HG02623 (cell line): ENCODE data around the gene RAB11B.
A peak's percentile ranks its signal among the peaks of the same experiment; 100 is the strongest.
"Not testable (repeated sequence)": the region's sequence is repeated elsewhere in the genome, so short reads cannot be mapped to it uniquely, and the experiment has no call there.

ENCODE experiments used
- ATAC-seq: cut with Tn5 transposase; IDR thresholded peaks from one replicate; pipeline ENCODE4 v1.9.1; 2021; ENCODE audit warnings: moderate library complexity; ENCODE audit not compliant: unreplicated experiment

The RAB11B gene

GRCh38 chr19:8370176-8371010 lies 19.8 kb upstream of the RAB11B start:
- no peak for ATAC-seq

GRCh38 chr19:8371011-8371804 lies 19.0 kb upstream of the RAB11B start:
- ATAC-seq: no peak

GRCh38 chr19:8373867-8374813 lies 16.0 kb upstream of the RAB11B start:
- no peak for ATAC-seq

- ATAC-seq: not testable (repeated sequence)
These were observed 14.4 kb upstream of the RAB11B start for GRCh38 chr19:8375766-8376165.

GRCh38 chr19:8376373-8376974 lies 13.7 kb upstream of the RAB11B start:
- ATAC-seq: not testable (repeated sequence)

- no peak for ATAC-seq
These were observed 12.6 kb upstream of the RAB11B start for GRCh38 chr19:8377598-8377997.

GRCh38 chr19:8379156-8379891 lies 10.8 kb upstream of the RAB11B start:
- not testable (repeated sequence) for ATAC-seq

GRCh38 chr19:8384569-8384968 lies 5.6 kb upstream of the RAB11B start:
- ATAC-seq: not testable (repeated sequence)

GRCh38 chr19:8385103-8385502 lies 5.1 kb upstream of the RAB11B start:
- ATAC-seq: not testable (repeated sequence)

GRCh38 chr19:8385566-8385965 lies 4.6 kb upstream of the RAB11B start:
- ATAC-seq: not testable (repeated sequence)

- ATAC-seq: not testable (repeated sequence)
These were observed 3.7 kb upstream of the RAB11B start for GRCh38 chr19:8386419-8386818.

- ATAC-seq: no peak
These were observed 3.2 kb upstream of the RAB11B start for GRCh38 chr19:8386990-8387389.

- ATAC-seq: no peak
These were observed 2.2 kb upstream of the RAB11B start for GRCh38 chr19:8387688-8388611.

- ATAC-seq: no peak
These were observed 1.6 kb upstream of the RAB11B start for GRCh38 chr19:8388612-8388958.

GRCh38 chr19:8390617-8390981 lies 439 bp downstream of the RAB11B start:
- ATAC-seq: peak; percentile 25

GRCh38 chr19:8391198-8392016 lies 1.2 kb downstream of the RAB11B start:
- no peak for ATAC-seq

- ATAC-seq: no peak
These were observed 1.9 kb downstream of the RAB11B start for GRCh38 chr19:8392017-8392591.
